ENCODE measurements around the gene SETX. TPM values are rescaled to one million over a fixed set of nuclear protein-coding genes. Genes with fewer than 3 reads are reported as not detected.
A peak's percentile ranks its signal among the peaks of the same experiment; 100 is the strongest.

SETX gene, protein sequence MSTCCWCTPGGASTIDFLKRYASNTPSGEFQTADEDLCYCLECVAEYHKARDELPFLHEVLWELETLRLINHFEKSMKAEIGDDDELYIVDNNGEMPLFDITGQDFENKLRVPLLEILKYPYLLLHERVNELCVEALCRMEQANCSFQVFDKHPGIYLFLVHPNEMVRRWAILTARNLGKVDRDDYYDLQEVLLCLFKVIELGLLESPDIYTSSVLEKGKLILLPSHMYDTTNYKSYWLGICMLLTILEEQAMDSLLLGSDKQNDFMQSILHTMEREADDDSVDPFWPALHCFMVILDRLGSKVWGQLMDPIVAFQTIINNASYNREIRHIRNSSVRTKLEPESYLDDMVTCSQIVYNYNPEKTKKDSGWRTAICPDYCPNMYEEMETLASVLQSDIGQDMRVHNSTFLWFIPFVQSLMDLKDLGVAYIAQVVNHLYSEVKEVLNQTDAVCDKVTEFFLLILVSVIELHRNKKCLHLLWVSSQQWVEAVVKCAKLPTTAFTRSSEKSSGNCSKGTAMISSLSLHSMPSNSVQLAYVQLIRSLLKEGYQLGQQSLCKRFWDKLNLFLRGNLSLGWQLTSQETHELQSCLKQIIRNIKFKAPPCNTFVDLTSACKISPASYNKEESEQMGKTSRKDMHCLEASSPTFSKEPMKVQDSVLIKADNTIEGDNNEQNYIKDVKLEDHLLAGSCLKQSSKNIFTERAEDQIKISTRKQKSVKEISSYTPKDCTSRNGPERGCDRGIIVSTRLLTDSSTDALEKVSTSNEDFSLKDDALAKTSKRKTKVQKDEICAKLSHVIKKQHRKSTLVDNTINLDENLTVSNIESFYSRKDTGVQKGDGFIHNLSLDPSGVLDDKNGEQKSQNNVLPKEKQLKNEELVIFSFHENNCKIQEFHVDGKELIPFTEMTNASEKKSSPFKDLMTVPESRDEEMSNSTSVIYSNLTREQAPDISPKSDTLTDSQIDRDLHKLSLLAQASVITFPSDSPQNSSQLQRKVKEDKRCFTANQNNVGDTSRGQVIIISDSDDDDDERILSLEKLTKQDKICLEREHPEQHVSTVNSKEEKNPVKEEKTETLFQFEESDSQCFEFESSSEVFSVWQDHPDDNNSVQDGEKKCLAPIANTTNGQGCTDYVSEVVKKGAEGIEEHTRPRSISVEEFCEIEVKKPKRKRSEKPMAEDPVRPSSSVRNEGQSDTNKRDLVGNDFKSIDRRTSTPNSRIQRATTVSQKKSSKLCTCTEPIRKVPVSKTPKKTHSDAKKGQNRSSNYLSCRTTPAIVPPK (N-terminal part only)
- total RNA-seq = 72.1 and 73.9 TPM in 2 replicates

DNA sequence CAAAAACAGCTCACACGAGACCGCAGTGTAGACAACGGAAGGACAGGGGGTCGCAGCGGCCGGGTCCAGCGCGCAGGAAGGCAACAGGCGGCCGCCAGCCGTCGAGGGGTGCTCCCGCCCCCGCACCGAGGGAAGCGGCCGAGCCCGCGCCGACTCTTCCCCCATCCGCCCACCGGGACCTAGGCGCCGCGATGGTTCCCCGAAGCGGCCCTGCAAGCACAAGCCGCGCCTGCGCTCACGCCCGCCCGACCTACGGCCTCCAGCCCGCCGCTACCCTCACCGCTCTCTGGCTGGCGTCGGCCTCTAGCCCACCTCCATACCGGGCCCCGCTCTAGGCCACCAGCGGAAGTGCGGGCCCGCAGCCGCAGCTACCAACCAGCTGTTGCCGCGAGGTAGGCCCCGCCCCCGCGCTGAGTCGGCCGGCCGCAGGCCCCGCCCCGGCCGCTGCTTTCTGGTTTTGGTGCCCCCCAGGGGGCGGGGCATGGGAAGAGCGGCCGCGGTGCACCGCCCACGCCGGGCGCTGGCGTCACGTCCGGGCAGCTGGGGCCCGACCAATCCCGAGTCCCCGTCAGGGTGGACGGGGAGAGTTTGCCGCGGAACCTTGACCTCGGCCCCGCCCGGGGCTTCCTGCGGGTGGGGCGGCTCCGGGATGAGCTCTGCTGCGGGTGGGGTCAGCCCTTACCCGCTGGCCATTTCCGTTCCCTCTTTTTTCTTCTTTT is at the start of gene SETX:
TSS of gene SETX (minus strand) at position 350 of the 719 bp plus-strand sequence. CDS start 5,558 bp downstream, outside the sequence.
- no peak for FAIRE-seq
- H3K27me3 ChIP-seq (ENCODE audit: control insufficient read depth, insufficient read depth, low read length) = no peaks in the 10 kb centered on the region
- peak within 1 kb of the TSS; percentile 73 for H3K4me3 ChIP-seq (ENCODE audit: low read depth, low read length)
- peak; percentile 88 for DNase-seq (ENCODE audit: low read depth)
- TF ChIP-seq, protein P1, sequence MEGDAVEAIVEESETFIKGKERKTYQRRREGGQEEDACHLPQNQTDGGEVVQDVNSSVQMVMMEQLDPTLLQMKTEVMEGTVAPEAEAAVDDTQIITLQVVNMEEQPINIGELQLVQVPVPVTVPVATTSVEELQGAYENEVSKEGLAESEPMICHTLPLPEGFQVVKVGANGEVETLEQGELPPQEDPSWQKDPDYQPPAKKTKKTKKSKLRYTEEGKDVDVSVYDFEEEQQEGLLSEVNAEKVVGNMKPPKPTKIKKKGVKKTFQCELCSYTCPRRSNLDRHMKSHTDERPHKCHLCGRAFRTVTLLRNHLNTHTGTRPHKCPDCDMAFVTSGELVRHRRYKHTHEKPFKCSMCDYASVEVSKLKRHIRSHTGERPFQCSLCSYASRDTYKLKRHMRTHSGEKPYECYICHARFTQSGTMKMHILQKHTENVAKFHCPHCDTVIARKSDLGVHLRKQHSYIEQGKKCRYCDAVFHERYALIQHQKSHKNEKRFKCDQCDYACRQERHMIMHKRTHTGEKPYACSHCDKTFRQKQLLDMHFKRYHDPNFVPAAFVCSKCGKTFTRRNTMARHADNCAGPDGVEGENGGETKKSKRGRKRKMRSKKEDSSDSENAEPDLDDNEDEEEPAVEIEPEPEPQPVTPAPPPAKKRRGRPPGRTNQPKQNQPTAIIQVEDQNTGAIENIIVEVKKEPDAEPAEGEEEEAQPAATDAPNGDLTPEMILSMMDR (IDR thresholded peaks at IDR 0.05; ENCODE audit: insufficient read depth, low read length, severe bottlenecking) = no peak
- H3K36me3 ChIP-seq (ENCODE audit: control insufficient read depth, insufficient read depth, low read length) = peaks cover 3% of the 10 kb centered on the region

- TF ChIP-seq, protein P1 (IDR thresholded peaks at IDR 0.05; ENCODE audit: insufficient read depth, low read length, severe bottlenecking) = no peak
- FAIRE-seq = no peak
These were observed 49.6 kb upstream of the SETX start for GRCh38 chr9:132404228-132404881.

GRCh38 chr9:132401824-132402223 is 47.0 kb upstream of the SETX start:
- DNase-seq (ENCODE audit: low read depth) (no peak), FAIRE-seq (no peak)
- H3K4me3 ChIP-seq (ENCODE audit: low read depth, low read length) = no peak overlapping the region
- TF ChIP-seq, protein P1 (IDR thresholded peaks at IDR 0.05; ENCODE audit: insufficient read depth, low read length, severe bottlenecking) = no peak
- no peaks in the 10 kb centered on the region for H3K27me3 ChIP-seq (ENCODE audit: control insufficient read depth, insufficient read depth, low read length)
- H3K36me3 ChIP-seq (ENCODE audit: control insufficient read depth, insufficient read depth, low read length) = peaks cover 7% of the 10 kb centered on the region

More at GRCh38 chr9:132404228-132404881, 49.6 kb upstream of the SETX start:
- no peaks in the 10 kb centered on the region for H3K27me3 ChIP-seq (ENCODE audit: control insufficient read depth, insufficient read depth, low read length)
- peaks cover 7% of the 10 kb centered on the region for H3K36me3 ChIP-seq (ENCODE audit: control insufficient read depth, insufficient read depth, low read length)
- no peak for DNase-seq (ENCODE audit: low read depth)
- H3K4me3 ChIP-seq (ENCODE audit: low read depth, low read length) = no peak overlapping the region

- TF ChIP-seq, protein P1 (IDR thresholded peaks at IDR 0.05; ENCODE audit: insufficient read depth, low read length, severe bottlenecking) = no peak
- H3K27me3 ChIP-seq (ENCODE audit: control insufficient read depth, insufficient read depth, low read length) = no peaks in the 10 kb centered on the region
- FAIRE-seq (no peak), DNase-seq (ENCODE audit: low read depth) (no peak)
- peaks cover 16% of the 10 kb centered on the region for H3K36me3 ChIP-seq (ENCODE audit: control insufficient read depth, insufficient read depth, low read length)
- no peak overlapping the region for H3K4me3 ChIP-seq (ENCODE audit: low read depth, low read length)
These were observed 40.8 kb upstream of the SETX start for GRCh38 chr9:132395560-132395959.
